Endothelial cell of umbilical vein (primary cell): ENCODE data around the gene NLE1. TPM values are rescaled to one million over a fixed set of nuclear protein-coding genes. Genes with fewer than 3 reads are reported as not detected.

Experiments used
- BruUV-seq: library from RNA; stranded (reverse); fragments of 400-500 nt; replicated peaks from 2 replicates; lab custom pipeline; 2021; lab: Mats Ljungman, UMichigan
- CTCF ChIA-PET: fragments of 300-600, 350-600 bp; sonication (Branson Sonifier 250); formaldehyde crosslinking; loops from one replicate; lab custom pipeline; 2021; ENCODE audit warnings: antibody characterized with exemption, inconsistent platforms; lab: Charles Lee
- POLR2A ChIA-PET: fragments of 300-600, 350-600 bp; sonication (Branson Sonifier 250); formaldehyde crosslinking; loops from one replicate; lab custom pipeline; 2021; ENCODE audit warnings: antibody characterized with exemption, inconsistent platforms; lab: Charles Lee
- DNase-seq: peaks from one replicate; pipeline ENCODE4 v3.0.0-alpha.2; 2011; ENCODE audit warnings: low read depth, low spot score
- FAIRE-seq: peaks from 2 replicates; lab custom pipeline; 2011; peaks lifted over from hg19 to GRCh38; lab: Jason Lieb, UNC
- H2AFZ ChIP-seq: 2 replicates; pipeline ENCODE4 v1.6.0; 2012; ENCODE audit warnings: low read depth, low read length, control low read depth, inconsistent platforms
- H3K27ac ChIP-seq: 2 replicates; pipeline ENCODE4 v1.5.1; 2011; ENCODE audit warnings: low read depth, mild to moderate bottlenecking, control low read depth, low read length, moderate library complexity; ENCODE audit not compliant: insufficient read depth
- H3K27me3 ChIP-seq, 2 experiments: 2 replicates each; pipeline versions ENCODE4 v1.6.0 to v1.6.1; 2011; ENCODE audit warnings: low read length in 2 of 2, mixed read lengths in 1 of 2; ENCODE audit not compliant: control insufficient read depth in 2 of 2, insufficient read depth in 2 of 2
- H3K36me3 ChIP-seq, 2 experiments: 2 replicates in 1 of 2; 3 replicates in 1 of 2; pipeline ENCODE4 v1.5.1; 2011; ENCODE audit warnings: low read length in 2 of 2, mild to moderate bottlenecking in 1 of 2, moderate library complexity in 1 of 2; ENCODE audit not compliant: control insufficient read depth in 2 of 2, insufficient read depth in 2 of 2; ENCODE audit errors: extremely low read depth in 1 of 2
- H3K4me1 ChIP-seq: 3 replicates; pipeline ENCODE4 v1.5.1; 2011; ENCODE audit warnings: mild to moderate bottlenecking, low read length; ENCODE audit not compliant: control insufficient read depth, insufficient read depth; ENCODE audit errors: extremely low read depth
- H3K4me2 ChIP-seq: 2 replicates; pipeline ENCODE4 v1.6.1; 2011; ENCODE audit warnings: low read length, control low read depth, mixed read lengths; ENCODE audit not compliant: insufficient read depth
- H3K4me3 ChIP-seq, 3 experiments: fragments of 200-600 bp in 1 of 3; sonication (generic), shearing (Covaris generic) in 1 of 3; replicated peaks in 1 of 3; 2 replicates each; pipeline ENCODE4 v1.5.1; 2011 to 2016; ENCODE audit warnings: control low read depth in 3 of 3, low read length in 3 of 3, mild to moderate bottlenecking in 2 of 3, inconsistent platforms in 1 of 3, low read depth in 1 of 3, moderate library complexity in 1 of 3; ENCODE audit not compliant: insufficient read depth in 1 of 3
- H3K79me2 ChIP-seq: 2 replicates; pipeline ENCODE4 v1.6.0; 2012; ENCODE audit warnings: low read length, inconsistent platforms; ENCODE audit not compliant: control insufficient read depth, insufficient read depth
- H3K9ac ChIP-seq: replicated peaks from 2 replicates; pipeline ENCODE3; 2011; ENCODE audit warnings: low read length, control low read depth; ENCODE audit not compliant: insufficient read depth; ENCODE audit errors: extremely low read depth
- H3K9me1 ChIP-seq: replicated peaks from 3 replicates; pipeline ENCODE4 v1.6.0; 2011; ENCODE audit warnings: mild to moderate bottlenecking, low read length; ENCODE audit not compliant: control insufficient read depth, insufficient read depth; ENCODE audit errors: extremely low read depth
- H3K9me3 ChIP-seq: replicated peaks from 2 replicates; pipeline ENCODE4 v1.5.1; 2012; ENCODE audit warnings: low read length, inconsistent platforms; ENCODE audit not compliant: control insufficient read depth, insufficient read depth
- H4K20me1 ChIP-seq: replicated peaks from 2 replicates; pipeline ENCODE3; 2011; ENCODE audit warnings: mild to moderate bottlenecking, low read length; ENCODE audit not compliant: control insufficient read depth, insufficient read depth; ENCODE audit errors: extremely low read depth
- CTCF ChIP-seq, 2 donors: IDR thresholded peaks; 1 replicate in 1 of 2; 2 replicates in 1 of 2; pipeline ENCODE4 v1.5.1; 2011; ENCODE audit warnings: low read length in 2 of 2, mild to moderate bottlenecking in 2 of 2, moderate library complexity in 2 of 2, control low read depth in 1 of 2, inconsistent platforms in 1 of 2, low read depth in 1 of 2; ENCODE audit not compliant: insufficient read depth in 1 of 2; ENCODE audit errors: extremely low read depth in 1 of 2
- EZH2 ChIP-seq: IDR thresholded peaks from 2 replicates; pipeline ENCODE4 v1.6.1; 2012; ENCODE audit warnings: borderline replicate concordance, low read depth, mild to moderate bottlenecking, moderate library complexity, low read length, inconsistent platforms; ENCODE audit not compliant: severe bottlenecking
- FOS ChIP-seq: IDR thresholded peaks from 2 replicates; pipeline ENCODE4 v1.6.1; 2011; ENCODE audit warnings: mild to moderate bottlenecking, low read length, moderate library complexity, borderline replicate concordance; ENCODE audit not compliant: insufficient read depth
- GATA2 ChIP-seq: IDR thresholded peaks from 2 replicates; pipeline ENCODE4 v1.7.0; 2011; ENCODE audit warnings: low read depth, mild to moderate bottlenecking, moderate library complexity, mixed read lengths, low read length; ENCODE audit not compliant: insufficient read length, insufficient read depth
- JUN ChIP-seq: IDR thresholded peaks from 2 replicates; pipeline ENCODE4 v1.6.1; 2011; ENCODE audit warnings: borderline replicate concordance, low read depth; ENCODE audit not compliant: insufficient read length, insufficient read depth
- MAX ChIP-seq: IDR thresholded peaks from 2 replicates; pipeline ENCODE4 v1.6.1; 2011; ENCODE audit not compliant: insufficient read depth, insufficient read length
- MYC ChIP-seq: IDR thresholded peaks from one replicate; pipeline ENCODE4 v1.6.1; 2011; ENCODE audit warnings: mild to moderate bottlenecking, low read depth, low read length
- POLR2A ChIP-seq: IDR thresholded peaks from 2 replicates; pipeline ENCODE4 v1.6.1; 2012; ENCODE audit warnings: low read depth, mild to moderate bottlenecking, control low read depth, low read length
- POLR2AphosphoS5 ChIP-seq: IDR thresholded peaks from 2 replicates; pipeline ENCODE4 v1.6.1; 2012; ENCODE audit warnings: low read depth, mild to moderate bottlenecking, control low read depth, low read length, moderate library complexity; ENCODE audit not compliant: insufficient read depth
- dilution Hi-C: fragments of 300-500 bp; cut with MboI; formaldehyde crosslinking; loops from one replicate; pipeline ENCODE4 v1.15.0; 2019; ENCODE audit warnings: low sequenced_read_pairs; ENCODE audit not compliant: extremely low pct_ligation_motif_present
- intact Hi-C: fragments of 100-400 bp; cut with micrococcal nuclease; formaldehyde crosslinking; loops from one replicate; pipeline ENCODE4 v1.10.0; 2022
- polyA plus RNA-seq, 4 experiments: library from polyadenylated mRNA; depleted of rRNA in 3 of 4; stranded (reverse) in 3 of 4; unstranded in 1 of 4; fragments of >200 nt; gene quantifications; 2 replicates each; pipeline versions ENCODE4 v1.2.1 to v1.2.3, GENCODE V29; 2011 to 2012; ENCODE audit warnings: missing spikeins in 1 of 4
- total RNA-seq: library from RNA; stranded (reverse); gene quantifications from 2 replicates; pipeline ENCODE4 v1.2.3, GENCODE V29; 2021

NLE1 gene
- total and polyA plus RNA-seq, 2 donors (not counting 3 experiments of a cell fraction or from before 2014, with no cell fraction given): 19.1 to 22.8 TPM

- no peaks in the 10 kb centered on the region for H3K9me3 ChIP-seq
- H3K36me3 ChIP-seq: peaks cover 7 to 8% of the 10 kb centered on the region in 2 experiments
- no peak overlapping the region for H2AFZ ChIP-seq
- TF ChIP-seq CTCF (IDR thresholded peaks at IDR 0.05; ENCODE audit: extremely low read depth in 1 of 2, insufficient read depth in 1 of 2, low read depth in 1 of 2, low read length in 2 of 2): no peak
- TF ChIP-seq POLR2A: no peak
- no peak for TF ChIP-seq MAX
- TF ChIP-seq GATA2: no peak
- TF ChIP-seq JUN: no peak
- TF ChIP-seq POLR2AphosphoS5: no peak
- no peak for TF ChIP-seq FOS
- no peak for TF ChIP-seq MYC
- TF ChIP-seq EZH2: no peak
- peak overlapping the region in 1 of 3 experiments; percentile 79 for H3K4me3 ChIP-seq
- DNase-seq (no peak), FAIRE-seq (no peak)
- ChIA-PET CTCF (interaction anchor here (1.1 to 2.0 kb wide), 2 partner anchors 434 to 600 kb away, joined by 3 to 6 read pairs; no protein-coding TSS in a partner anchor), POLR2A (no interaction called here)
- peaks cover 21% of the 10 kb centered on the region for H3K79me2 ChIP-seq
- no peak overlapping the region for H3K4me2 ChIP-seq
- intact Hi-C loops: loop anchor here (2.0 to 10.0 kb wide), 3 partner anchors 100 to 392 kb away; partner anchors contain the start of genes SLFN11, SLFN12L and SLFN5
- H3K4me1 ChIP-seq: peaks cover 6% of the 10 kb centered on the region
- H3K9ac ChIP-seq: no peak overlapping the region
- H3K27me3 ChIP-seq: peaks cover 0 to 5% of the 10 kb centered on the region in 2 experiments
- dilution Hi-C loops: no loop called here
- no peaks in the 10 kb centered on the region for H3K9me1 ChIP-seq
- no TSS peak for BruUV-seq
- H4K20me1 ChIP-seq: no peaks in the 10 kb centered on the region
- no peak overlapping the region for H3K27ac ChIP-seq
Measured at GRCh38 chr17:35142467-35142796, 329 bp upstream of the NLE1 start.
